GM12801 (cell line): Measurements from ENCODE around the gene FASTKD1.

Experiments used
- CTCF ChIP-seq: IDR thresholded peaks from one replicate; pipeline ENCODE4 v1.5.1; 2011; ENCODE audit warnings: control low read depth; ENCODE audit not compliant: insufficient read length; ENCODE audit errors: extremely low read depth

The FASTKD1 gene

DNA sequence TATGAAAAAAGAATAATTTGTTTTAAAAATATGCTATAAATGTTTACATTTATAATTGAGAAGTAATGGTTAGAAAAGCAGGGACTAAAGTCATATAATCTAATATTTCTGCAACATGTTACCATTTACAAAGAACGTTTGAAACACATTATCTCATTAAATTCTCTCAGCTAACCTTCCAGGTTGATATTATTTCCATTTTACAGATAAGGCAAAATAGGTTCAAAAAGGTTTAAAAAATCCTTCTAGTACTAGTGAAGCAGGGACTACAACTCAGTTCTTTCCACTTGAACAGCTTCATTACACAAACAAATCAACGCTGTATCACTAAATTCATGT is 875 bp downstream of the FASTKD1 start:
- TF ChIP-seq CTCF = no peak

- TF ChIP-seq CTCF = no peak
These were observed 1.5 kb downstream of the FASTKD1 start for GRCh38 chr2:169572189-169572588.

- TF ChIP-seq CTCF = no peak
These were observed 2.1 kb downstream of the FASTKD1 start for GRCh38 chr2:169571571-169571970.

DNA sequence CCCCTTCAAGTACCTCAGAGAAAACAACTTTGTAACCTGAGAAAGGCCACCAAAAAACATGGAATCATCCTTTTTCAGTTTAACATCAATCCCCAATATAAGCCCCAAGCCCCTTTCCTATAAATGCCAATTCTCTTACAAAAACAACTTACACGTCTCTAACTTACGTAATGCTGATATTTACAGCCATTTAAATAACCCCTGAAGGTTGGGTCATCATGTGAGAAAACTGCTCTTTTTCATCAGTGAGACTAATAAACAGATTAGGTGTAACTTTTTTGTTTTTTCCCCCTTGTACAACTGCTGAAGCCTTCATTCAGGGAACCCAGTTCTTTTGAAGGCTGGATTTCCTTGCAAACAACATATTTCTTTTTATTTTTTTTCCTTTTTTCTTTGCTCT is 3.7 kb downstream of the FASTKD1 start:
- no peak for TF ChIP-seq CTCF

DNA sequence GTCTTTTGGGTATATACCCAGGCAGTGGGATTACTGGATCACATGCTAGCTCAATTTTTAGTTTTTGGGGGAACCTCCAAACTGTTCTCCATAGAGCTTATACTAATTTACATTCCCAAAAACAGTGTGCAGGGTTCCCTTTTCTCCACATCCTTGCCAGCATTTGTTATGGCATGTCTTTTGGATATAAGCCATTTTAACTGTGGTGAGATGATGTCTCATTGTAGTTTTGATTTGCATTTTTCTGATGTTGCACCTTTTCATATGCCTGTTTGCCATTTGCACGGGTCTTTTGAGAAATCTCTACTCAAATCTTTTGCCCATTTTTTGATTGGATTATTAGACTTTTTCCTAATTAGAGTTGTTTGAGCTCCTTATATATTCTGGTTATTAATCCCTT is 8.0 kb downstream of the FASTKD1 start:
- TF ChIP-seq CTCF = no peak

GRCh38 chr2:169562519-169562918 is 11.1 kb downstream of the FASTKD1 start:
- no peak for TF ChIP-seq CTCF

DNA sequence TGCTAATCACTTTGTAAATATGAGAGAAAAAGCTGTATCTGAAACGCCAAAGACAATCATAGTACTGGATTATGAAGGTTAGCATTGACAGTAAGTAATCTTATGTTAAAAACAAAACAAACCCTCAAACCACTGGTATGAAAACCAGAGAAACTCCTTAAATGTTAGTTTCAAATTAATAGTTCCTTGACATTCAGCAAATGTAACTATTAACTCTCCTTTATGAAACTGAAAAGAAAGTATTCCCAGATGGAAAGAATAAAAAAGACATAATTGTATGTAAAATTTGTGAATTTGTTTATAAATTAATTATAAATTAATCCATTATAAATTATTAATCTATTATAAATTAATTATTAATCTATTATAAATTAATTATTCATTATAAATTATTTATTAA is 12.3 kb downstream of the FASTKD1 start:
- no peak for TF ChIP-seq CTCF

DNA sequence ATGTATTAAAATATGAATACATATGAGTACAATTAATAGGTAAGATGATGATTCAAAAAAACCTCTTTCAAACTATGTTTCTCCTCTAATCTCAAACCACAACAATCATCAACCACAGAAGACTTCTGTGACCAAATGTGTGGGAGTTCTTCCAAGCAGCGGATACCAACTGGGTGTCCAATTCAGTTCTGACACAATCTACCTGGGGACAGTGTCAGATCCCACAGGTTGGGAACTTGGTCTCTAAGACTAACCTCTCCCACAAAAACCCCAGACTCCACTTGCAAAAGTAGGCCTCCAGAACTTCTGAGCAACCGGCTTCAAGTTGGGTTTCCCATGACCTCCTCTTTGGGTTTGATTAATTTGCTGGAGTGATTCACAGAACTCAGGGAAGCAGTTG is 26.9 kb downstream of the FASTKD1 start:
- no peak for TF ChIP-seq CTCF
